ENCODE data around the gene RPTOR. TPM values are rescaled to one million over a fixed set of nuclear protein-coding genes. Genes with fewer than 3 reads are reported as not detected.
"Not testable (repeated sequence)": the region's sequence is repeated elsewhere in the genome, so short reads cannot be mapped to it uniquely, and the experiment has no call there.

RPTOR gene
- total RNA-seq, 1 experiment from 2014 or later: 25.1 TPM

DNA sequence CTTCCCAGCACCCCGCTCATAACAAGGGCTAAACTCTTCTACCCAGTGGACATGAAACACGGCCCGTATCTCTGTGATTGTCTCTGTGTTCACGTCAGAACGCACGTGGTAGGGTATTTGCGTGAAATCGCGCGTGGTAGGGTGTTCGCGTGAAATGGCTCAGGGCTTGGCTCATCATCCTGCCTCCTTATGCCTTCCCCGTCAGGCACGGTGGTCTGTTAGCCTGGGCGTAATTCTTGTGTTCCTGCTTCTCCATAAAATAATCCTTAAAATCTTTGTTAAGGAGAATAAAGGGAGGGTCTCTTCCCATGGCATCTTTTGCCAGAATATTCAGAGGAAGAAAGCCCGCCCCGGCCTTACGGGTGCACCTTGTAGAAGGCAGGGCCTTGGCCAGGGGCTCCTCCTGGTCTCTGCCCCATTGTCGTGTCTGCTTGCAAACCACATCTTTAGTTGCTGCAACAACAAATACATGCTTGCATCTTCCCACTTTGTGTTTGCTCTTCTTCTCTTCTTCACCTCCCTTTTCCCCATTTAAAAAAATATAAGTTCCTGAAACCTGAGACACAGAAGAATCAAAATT, 330.3 kb downstream of the RPTOR start:
- no peak for DNase-seq (ENCODE audit: low read depth)

DNA sequence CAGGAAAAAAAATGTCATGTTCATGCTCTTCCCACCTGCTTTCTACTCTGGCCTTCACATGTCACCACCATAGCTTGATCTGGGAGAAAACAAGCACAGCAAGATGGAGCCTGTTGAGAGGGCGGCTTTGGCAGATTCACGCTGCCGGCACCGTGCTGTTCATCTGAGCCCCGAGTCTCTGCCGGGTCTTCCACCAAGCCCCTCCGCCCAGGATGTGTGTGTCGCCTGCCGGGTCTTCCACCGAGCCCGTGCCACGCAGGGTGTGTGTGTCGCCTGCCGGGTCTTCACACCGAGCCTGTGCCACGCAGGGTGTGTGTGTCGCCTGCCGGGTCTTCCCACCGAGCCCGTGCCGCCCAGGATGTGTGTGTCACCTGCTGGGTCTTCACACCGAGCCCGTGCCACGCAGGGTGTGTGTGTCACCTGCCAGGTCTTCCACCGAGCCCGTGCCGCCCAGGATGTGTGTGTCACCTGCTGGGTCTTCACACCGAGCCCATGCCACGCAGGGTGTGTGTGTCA, 330.9 kb downstream of the RPTOR start:
- not testable (repeated sequence) for DNase-seq (ENCODE audit: low read depth)

DNA sequence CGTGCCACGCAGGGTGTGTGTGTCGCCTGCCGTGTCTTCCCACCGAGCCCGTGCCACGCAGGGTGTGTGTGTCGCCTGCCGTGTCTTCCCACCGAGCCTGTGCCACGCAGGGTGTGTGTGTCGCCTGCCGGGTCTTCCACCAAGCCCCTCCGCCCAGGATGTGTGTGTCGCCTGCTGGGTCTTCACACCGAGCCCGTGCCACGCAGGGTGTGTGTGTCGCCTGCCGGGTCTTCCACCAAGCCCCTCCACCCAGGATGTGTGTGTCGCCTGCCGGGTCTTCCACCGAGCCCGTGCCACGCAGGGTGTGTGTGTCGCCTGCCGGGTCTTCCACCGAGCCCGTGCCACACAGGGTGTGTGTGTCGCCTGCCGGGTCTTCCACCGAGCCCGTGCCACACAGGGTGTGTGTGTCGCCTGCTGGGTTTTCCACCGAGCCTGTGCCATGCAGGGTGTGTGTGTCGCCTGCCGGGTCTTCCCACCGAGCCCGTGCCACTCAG, 331.9 kb downstream of the RPTOR start:
- not testable (repeated sequence) for DNase-seq (ENCODE audit: low read depth)

DNA sequence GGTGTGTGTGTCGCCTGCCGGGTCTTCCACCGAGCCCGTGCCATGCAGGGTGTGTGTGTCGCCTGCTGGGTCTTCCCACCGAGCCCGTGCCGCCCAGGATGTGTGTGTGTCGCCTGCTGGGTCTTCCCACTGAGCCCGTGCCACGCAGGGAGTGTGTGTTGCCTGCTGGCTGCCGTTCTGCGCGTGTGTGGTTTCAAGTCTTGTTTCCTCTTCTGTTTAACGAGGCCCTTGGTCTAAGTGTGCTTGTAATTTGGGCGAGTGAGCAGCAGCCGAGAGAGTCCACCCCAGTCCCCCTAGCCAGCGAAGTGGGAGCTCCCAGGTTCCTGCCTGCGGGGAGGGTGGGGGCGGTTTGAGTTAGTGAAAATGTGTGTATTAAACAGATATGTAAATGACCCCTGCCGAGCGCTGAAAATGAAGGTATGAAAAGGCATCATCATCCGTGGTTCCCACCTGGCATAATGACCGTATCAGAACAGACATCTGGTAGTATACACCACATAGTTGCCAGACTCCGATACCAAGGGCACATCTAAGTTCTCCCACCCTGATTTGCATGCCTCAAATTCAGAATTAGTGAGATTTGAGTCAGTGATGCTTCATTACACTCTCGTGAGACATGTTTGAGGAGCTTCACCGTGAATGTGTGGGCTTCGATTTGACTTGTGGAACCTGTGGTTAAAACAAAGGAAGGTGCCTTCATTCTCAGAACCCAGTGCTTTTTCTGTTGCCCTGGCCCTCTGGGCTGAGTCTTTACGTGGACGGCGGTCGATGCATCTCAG, 332.5 kb downstream of the RPTOR start:
- DNase-seq (ENCODE audit: low read depth): no peak

- DNase-seq (ENCODE audit: low read depth): no peak
Measured at GRCh38 chr17:80877729-80878303, 333.2 kb downstream of the RPTOR start.

GRCh38 chr17:80878876-80879722, 334.5 kb downstream of the RPTOR start:
- no peak for DNase-seq (ENCODE audit: low read depth)

- DNase-seq (ENCODE audit: low read depth): no peak
Measured at GRCh38 chr17:80879723-80880647, 335.3 kb downstream of the RPTOR start.

GRCh38 chr17:80880648-80880985, 336.0 kb downstream of the RPTOR start:
- no peak for DNase-seq (ENCODE audit: low read depth)

GRCh38 chr17:80881306-80881705, 336.7 kb downstream of the RPTOR start:
- DNase-seq (ENCODE audit: low read depth): no peak

- no peak for DNase-seq (ENCODE audit: low read depth)
Measured at GRCh38 chr17:80882323-80882722, 337.7 kb downstream of the RPTOR start.

- no peak for DNase-seq (ENCODE audit: low read depth)
Measured at GRCh38 chr17:80882926-80883685, 338.5 kb downstream of the RPTOR start.

GRCh38 chr17:80883831-80884735, 339.4 kb downstream of the RPTOR start:
- no peak for DNase-seq (ENCODE audit: low read depth)

DNA sequence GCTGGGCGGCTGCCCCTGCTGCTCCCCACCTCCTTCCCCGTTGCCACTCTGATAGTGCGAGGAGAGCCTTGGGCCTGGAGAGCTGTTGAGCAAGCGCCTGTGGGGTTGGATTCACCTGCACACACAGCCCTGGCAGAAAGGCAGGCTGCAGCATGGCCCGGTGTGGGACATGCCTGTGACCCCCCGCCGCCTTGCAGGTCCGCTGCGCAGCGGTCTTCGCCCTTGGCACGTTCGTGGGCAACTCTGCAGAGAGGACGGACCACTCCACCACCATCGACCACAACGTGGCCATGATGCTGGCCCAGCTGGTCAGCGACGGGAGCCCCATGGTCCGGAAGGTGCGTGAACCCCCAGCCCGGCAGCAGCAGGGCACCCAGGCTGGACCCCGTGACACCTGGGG, 340.2 kb downstream of the RPTOR start:
- no peak for DNase-seq (ENCODE audit: low read depth)

- DNase-seq (ENCODE audit: low read depth): no peak
Measured at GRCh38 chr17:80885947-80886582, 341.4 kb downstream of the RPTOR start.

GRCh38 chr17:80886641-80887573, 342.3 kb downstream of the RPTOR start:
- no peak for DNase-seq (ENCODE audit: low read depth)

GRCh38 chr17:80887639-80888175, 343.1 kb downstream of the RPTOR start:
- DNase-seq (ENCODE audit: low read depth): no peak

All from LHCN-M2 (cell line).